ENCODE data around the gene ROBO2. TPM values are rescaled to one million over a fixed set of nuclear protein-coding genes. Genes with fewer than 3 reads are reported as not detected.

ROBO2 gene
- total RNA-seq, 1 donor from 2014 or later = 0.79 TPM

DNA sequence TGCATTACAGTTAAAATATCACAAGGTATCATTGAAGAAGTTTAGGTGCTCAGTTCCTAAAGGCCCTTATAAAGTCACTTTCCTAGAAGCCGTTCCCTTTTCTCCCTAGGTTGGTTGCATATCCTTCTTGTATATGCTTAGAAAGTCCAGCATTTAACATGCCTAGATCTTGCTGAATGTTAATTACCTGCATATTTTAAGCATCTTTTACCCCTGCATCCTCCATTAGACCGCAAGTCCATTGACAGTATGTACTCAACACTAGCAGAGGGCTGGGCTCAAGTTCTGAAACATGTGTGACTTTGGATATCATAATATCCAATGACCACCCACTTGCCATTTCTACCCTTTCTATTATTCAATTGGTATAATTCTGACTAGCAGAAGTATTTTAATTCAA lies 336.6 kb downstream of the ROBO2 start:
- TF ChIP-seq, protein P1, sequence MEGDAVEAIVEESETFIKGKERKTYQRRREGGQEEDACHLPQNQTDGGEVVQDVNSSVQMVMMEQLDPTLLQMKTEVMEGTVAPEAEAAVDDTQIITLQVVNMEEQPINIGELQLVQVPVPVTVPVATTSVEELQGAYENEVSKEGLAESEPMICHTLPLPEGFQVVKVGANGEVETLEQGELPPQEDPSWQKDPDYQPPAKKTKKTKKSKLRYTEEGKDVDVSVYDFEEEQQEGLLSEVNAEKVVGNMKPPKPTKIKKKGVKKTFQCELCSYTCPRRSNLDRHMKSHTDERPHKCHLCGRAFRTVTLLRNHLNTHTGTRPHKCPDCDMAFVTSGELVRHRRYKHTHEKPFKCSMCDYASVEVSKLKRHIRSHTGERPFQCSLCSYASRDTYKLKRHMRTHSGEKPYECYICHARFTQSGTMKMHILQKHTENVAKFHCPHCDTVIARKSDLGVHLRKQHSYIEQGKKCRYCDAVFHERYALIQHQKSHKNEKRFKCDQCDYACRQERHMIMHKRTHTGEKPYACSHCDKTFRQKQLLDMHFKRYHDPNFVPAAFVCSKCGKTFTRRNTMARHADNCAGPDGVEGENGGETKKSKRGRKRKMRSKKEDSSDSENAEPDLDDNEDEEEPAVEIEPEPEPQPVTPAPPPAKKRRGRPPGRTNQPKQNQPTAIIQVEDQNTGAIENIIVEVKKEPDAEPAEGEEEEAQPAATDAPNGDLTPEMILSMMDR (IDR thresholded peaks at IDR 0.05; ENCODE audit: insufficient read depth, low read length, severe bottlenecking) = no peak
- DNase-seq (ENCODE audit: low read depth) = no peak
- Histone ChIP-seq H3K27me3 (ENCODE audit: control insufficient read depth, insufficient read depth, low read length) (no peaks in the 10 kb centered on the region), H3K4me3 (ENCODE audit: low read depth, low read length) (no peak overlapping the region), H3K36me3 (ENCODE audit: control insufficient read depth, insufficient read depth, low read length) (no peaks in the 10 kb centered on the region)
- no peak for FAIRE-seq

DNA sequence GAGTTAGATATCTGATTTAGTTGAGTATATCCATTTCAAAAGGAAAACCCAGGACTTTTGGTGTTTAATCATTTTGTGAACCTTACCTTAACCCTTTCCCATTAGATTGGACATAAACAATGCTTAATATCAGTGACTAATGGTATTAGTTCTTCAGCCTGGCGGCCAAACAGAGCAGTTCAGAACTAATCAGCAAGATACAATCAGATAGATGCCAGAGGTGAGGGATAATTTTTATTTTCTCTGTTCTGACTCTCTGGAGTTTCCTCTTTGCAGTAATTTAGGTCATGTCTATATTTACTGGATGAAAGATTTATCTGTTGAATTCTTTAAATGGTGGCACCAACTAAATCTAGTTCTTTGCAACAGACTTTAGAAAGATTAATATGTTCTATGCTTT lies 337.8 kb downstream of the ROBO2 start:
- no peak for FAIRE-seq
- TF ChIP-seq, protein P1 (IDR thresholded peaks at IDR 0.05; ENCODE audit: insufficient read depth, low read length, severe bottlenecking) = no peak
- Histone ChIP-seq H3K4me3 (ENCODE audit: low read depth, low read length) (no peak overlapping the region), H3K36me3 (ENCODE audit: control insufficient read depth, insufficient read depth, low read length) (no peaks in the 10 kb centered on the region), H3K27me3 (ENCODE audit: control insufficient read depth, insufficient read depth, low read length) (no peaks in the 10 kb centered on the region)
- DNase-seq (ENCODE audit: low read depth) = no peak

DNA sequence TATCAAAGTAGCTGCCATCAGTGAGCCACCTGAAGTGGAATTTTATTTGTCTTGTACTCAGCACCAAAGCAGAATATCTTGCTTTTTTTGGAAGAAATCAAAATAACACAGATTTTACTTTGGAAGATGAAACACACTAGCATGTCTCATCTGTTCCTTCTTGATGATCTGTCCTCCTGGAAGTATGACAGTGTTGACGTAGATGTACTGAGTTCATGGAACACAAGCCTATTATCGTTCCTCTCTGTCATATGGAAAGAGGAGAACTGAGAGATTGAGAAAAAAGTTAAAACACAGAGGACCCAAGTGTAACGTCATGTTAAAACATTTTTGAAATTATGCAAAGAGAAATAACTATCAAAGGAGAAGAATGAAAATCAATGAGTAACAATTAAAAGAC lies 340.2 kb downstream of the ROBO2 start:
- no peak for FAIRE-seq
- no peak for DNase-seq (ENCODE audit: low read depth)
- TF ChIP-seq, protein P1 (IDR thresholded peaks at IDR 0.05; ENCODE audit: insufficient read depth, low read length, severe bottlenecking) = no peak
- Histone ChIP-seq H3K36me3 (ENCODE audit: control insufficient read depth, insufficient read depth, low read length) (no peaks in the 10 kb centered on the region), H3K4me3 (ENCODE audit: low read depth, low read length) (no peak overlapping the region), H3K27me3 (ENCODE audit: control insufficient read depth, insufficient read depth, low read length) (no peaks in the 10 kb centered on the region)

DNA sequence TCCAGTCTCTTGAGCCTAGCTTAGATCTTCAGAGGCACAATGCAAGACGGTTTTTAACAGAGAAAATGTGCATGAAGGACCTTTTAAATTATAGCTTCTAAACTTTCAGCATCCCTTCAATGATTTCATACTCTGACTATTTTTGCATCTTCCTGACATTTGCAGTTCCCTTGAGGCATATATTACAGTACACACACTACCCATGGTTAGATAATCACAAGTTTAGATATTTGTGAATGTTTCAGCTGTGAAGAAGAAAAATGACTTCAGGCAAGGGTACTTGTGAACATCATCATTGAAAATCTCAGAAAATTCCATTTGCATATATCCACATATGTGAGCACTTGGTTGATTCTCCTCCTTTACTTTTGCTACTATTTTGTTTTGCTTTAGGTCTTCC lies 341.5 kb downstream of the ROBO2 start:
- Histone ChIP-seq H3K27me3 (ENCODE audit: control insufficient read depth, insufficient read depth, low read length) (no peaks in the 10 kb centered on the region), H3K4me3 (ENCODE audit: low read depth, low read length) (no peak overlapping the region), H3K36me3 (ENCODE audit: control insufficient read depth, insufficient read depth, low read length) (no peaks in the 10 kb centered on the region)
- no peak for DNase-seq (ENCODE audit: low read depth)
- FAIRE-seq = no peak
- TF ChIP-seq, protein P1 (IDR thresholded peaks at IDR 0.05; ENCODE audit: insufficient read depth, low read length, severe bottlenecking) = no peak

DNA sequence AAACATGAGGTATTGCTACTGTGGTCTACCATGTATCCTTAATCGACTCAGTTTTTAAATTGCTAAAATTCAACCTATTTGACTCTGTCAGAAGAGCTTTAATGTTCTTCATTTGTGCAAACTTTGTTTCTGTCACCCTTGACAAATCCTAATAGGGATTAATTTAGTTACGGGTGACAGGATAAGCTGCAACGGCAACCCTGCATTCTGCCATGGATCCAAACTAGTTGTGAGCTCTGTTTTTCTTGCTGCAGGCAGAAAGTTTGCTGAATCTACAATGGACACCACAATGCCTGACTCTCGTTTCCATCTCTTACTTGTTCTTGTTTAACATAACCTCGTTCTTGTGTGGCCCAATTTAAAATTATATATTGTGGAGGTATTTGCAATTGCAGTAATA lies 352.3 kb downstream of the ROBO2 start:
- H3K4me3 ChIP-seq (ENCODE audit: low read depth, low read length) = no peak overlapping the region
- no peaks in the 10 kb centered on the region for H3K27me3 ChIP-seq (ENCODE audit: control insufficient read depth, insufficient read depth, low read length)
- no peaks in the 10 kb centered on the region for H3K36me3 ChIP-seq (ENCODE audit: control insufficient read depth, insufficient read depth, low read length)
- FAIRE-seq (no peak), DNase-seq (ENCODE audit: low read depth) (no peak)
- TF ChIP-seq, protein P1 (IDR thresholded peaks at IDR 0.05; ENCODE audit: insufficient read depth, low read length, severe bottlenecking) = no peak

DNA sequence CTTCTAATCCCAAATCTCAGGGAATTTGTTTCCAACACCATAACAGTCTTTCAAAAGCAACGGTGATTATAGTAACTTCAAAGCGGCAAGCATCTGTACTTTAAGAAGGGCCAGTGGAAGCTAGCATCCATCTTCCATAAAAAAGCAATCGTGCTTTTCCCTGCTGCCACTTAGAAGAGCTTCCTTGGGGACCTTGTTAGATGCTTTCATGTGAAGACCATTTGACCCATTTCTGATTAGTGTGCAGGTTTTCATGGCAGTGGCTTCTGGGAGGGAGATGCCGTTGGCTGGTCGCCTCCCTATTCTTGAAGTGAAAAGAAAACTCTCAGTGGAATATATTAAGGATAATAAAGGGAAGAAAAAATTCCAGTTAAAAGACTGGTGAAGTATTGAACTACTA lies 354.1 kb downstream of the ROBO2 start:
- no peaks in the 10 kb centered on the region for H3K27me3 ChIP-seq (ENCODE audit: control insufficient read depth, insufficient read depth, low read length)
- no peaks in the 10 kb centered on the region for H3K36me3 ChIP-seq (ENCODE audit: control insufficient read depth, insufficient read depth, low read length)
- no peak overlapping the region for H3K4me3 ChIP-seq (ENCODE audit: low read depth, low read length)
- TF ChIP-seq, protein P1 (IDR thresholded peaks at IDR 0.05; ENCODE audit: insufficient read depth, low read length, severe bottlenecking) = no peak
- DNase-seq (ENCODE audit: low read depth) (no peak), FAIRE-seq (no peak)
